Right ventricle myocardium inferior (tissue), 1 donor: Measurements from ENCODE around the gene TOM1L1. TPM values are rescaled to one million over a fixed set of nuclear protein-coding genes. Genes with fewer than 3 reads are reported as not detected.

Experiments
- ATAC-seq: fragments of 200-7000 bp; cut with Tn5 transposase; one replicate; pipeline ENCODE4 v1.9.1; 2020; ENCODE audit warnings: mild to moderate bottlenecking, moderate library complexity
- DNase-seq: peaks from one replicate; pipeline ENCODE4 v3.0.0; 2021; ENCODE audit errors: missing footprints
- intact Hi-C: fragments of 100-400 bp; cut with DNase I; formaldehyde crosslinking; loops from one replicate; pipeline ENCODE4 v1.11.0; 2022
- total RNA-seq: library from RNA; stranded (reverse); fragmentation: NEBNext Ultra II Directional; extraction: Animal tissue kit (Norgen Biotek cat#: 25700); gene quantifications from one replicate; pipeline ENCODE4 v1.2.1, GENCODE V29; 2021
- donor health status: DM: no; HTN: yes; CAD: no; lungs with severe emphysema.

Gene TOM1L1
- total RNA-seq, 1 donor from 2014 or later: 10.5 TPM

DNA sequence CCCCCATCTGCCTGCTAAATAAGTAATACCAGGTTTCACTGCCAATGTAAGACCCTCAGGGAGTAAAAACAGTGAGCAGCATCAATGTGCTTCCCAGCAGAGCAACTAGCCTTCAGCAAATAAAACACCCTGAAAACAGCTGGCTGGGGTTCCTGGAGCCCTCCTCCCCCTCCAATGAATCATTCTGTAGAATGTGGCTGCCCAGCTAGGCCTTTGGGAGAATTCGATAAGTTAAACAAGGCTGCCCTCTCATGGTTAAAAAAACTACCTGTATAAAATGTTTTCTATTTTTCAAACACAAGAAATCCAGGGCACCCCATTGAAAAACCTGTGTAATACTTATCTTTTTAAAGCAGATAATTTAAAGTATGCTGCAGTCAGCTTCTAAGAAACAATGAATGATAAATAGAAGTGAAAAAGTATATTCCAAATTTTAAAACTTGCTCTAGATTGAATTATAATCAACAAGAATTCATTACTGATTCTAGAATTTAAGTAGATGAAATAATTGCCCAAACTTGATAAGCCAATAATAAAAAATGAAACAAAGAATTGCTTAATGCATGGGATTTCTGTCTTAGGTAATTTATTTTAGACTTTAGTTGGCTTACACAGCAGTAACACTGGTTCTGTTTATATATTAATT lies 9.4 kb upstream of the TOM1L1 start:
- ATAC-seq (peak; percentile 48), DNase-seq (no peak)
- intact Hi-C loops: no loop called here

DNA sequence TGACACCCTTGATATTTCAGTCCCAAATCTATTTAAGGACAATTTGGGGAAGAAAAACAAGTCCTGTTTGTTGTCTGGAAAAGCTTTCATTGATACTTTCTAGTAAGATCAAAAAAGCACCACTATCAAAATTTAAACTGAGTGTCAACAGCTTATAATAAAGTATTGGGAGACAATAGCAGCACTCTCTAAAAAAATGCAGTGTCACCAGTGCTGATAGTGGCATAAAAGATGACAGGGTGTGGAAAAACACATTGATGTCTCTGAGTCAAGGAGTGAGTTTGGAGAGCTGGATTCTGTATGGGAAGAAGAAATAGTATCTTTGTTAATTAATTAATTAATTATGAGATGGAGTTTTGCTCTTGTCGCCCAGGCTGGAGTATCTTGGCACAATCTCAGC lies 8.3 kb upstream of the TOM1L1 start:
- intact Hi-C loops: no loop called here
- no peak for DNase-seq
- ATAC-seq: no peak

- intact Hi-C loops: no loop called here
These were observed 2.1 kb upstream of the TOM1L1 start for GRCh38 chr17:54898576-54898975.

GRCh38 chr17:54899201-54899600 lies 1.5 kb upstream of the TOM1L1 start:
- intact Hi-C loops: no loop called here
- no peak for ATAC-seq
- no peak for DNase-seq

More at GRCh38 chr17:54898576-54898975, 2.1 kb upstream of the TOM1L1 start:
- ATAC-seq (no peak), DNase-seq (no peak)

- ATAC-seq: no peak
- DNase-seq: no peak
- intact Hi-C loops: no loop called here
These were observed 763 bp upstream of the TOM1L1 start for GRCh38 chr17:54899721-54900456.

- DNase-seq: no peak
- intact Hi-C loops: no loop called here
- no peak for ATAC-seq
These were observed 674 bp downstream of the TOM1L1 start for GRCh38 chr17:54901230-54901822.

- ATAC-seq (no peak), DNase-seq (no peak)
- intact Hi-C loops: no loop called here
These were observed 1.4 kb downstream of the TOM1L1 start for GRCh38 chr17:54902017-54902416.

- ATAC-seq (no peak), DNase-seq (no peak)
- intact Hi-C loops: no loop called here
These were observed 2.0 kb downstream of the TOM1L1 start for GRCh38 chr17:54902611-54903010.

GRCh38 chr17:54903375-54903774 lies 2.7 kb downstream of the TOM1L1 start:
- DNase-seq (peak; percentile 76), ATAC-seq (peak; percentile 79)
- intact Hi-C loops: no loop called here

DNA sequence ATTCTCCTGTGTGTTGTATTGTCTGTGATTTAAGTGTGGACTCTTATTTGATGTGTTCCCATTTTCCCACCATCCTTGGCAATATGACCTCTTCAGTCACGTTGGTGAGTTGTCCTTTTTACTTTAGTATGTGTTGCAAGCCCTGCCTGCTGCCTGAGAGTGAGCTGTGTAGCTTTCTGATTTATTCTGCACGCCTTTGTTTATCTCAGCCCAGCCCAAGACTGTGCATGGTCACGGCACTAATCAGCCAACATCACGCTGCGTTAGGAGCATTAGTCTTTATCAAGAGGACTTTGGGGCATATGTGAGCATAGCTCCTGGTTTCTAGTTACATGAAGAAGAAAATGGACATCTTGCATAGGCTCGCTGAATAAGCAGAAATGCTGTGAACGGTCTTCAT lies 6.0 kb downstream of the TOM1L1 start:
- DNase-seq: no peak
- intact Hi-C loops: no loop called here
- no peak for ATAC-seq

- intact Hi-C loops: no loop called here
- DNase-seq: no peak
- no peak for ATAC-seq
These were observed 6.7 kb downstream of the TOM1L1 start for GRCh38 chr17:54907376-54907775.

DNA sequence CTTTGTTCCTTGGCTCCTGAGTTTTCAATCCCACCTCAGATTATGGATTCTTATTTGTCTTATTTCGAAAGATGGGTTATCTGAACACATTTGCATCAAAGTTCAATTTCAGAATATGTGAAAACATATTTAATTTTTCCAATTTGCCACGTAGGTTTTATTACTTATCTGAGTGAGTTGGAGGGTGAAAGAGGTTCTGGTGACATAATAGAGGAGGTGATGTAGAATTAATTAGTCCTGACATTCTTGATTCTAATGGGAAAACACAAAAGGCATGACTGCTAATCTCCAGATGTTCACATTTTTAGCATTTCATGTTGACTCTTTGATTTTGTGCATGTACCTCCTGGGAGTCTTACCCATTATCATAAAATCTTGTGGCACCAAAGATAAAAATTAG lies 9.1 kb downstream of the TOM1L1 start:
- intact Hi-C loops: no loop called here
- ATAC-seq (no peak), DNase-seq (no peak)

GRCh38 chr17:54916721-54917120 lies 16.1 kb downstream of the TOM1L1 start:
- DNase-seq (no peak), ATAC-seq (no peak)
- intact Hi-C loops: no loop called here

DNA sequence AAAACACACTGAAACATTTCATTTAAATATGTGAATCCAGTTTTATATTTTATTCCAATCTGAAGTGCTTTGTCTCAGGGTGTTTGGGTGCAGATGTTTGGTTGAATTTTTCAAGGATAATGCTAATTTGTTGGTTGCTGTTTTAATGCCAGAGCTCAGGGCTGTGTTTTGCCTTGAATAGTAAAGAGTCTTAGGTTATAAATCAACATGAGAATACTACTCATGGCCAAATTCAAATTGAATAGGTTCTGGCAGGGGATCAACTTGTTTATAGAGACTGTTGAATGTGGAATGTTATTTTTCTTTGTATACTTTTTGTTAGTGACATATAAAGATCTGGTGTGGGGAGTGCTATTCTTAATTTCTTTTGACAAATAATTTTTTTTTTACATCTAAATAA lies 18.8 kb downstream of the TOM1L1 start:
- ATAC-seq (no peak), DNase-seq (no peak)
- intact Hi-C loops: no loop called here

DNA sequence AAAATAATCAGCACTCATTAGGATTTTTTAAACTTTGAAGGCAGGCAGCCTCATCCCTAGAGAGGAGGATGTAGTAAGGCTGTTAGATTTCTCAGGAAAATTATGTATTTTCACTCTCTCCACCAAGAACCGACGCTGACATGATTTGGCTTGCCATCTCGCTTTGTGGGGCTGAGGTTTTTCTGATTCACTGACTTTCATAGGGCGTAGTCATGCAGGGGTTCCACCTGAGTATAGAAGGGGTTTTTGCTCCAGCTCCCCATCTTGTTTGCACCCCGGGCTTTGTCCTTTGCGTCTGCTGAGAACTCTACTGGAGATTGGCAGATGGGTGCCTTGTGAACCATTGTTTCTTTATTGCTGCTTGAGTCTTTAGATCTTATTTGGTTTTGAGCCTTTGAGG lies 20.2 kb downstream of the TOM1L1 start:
- ATAC-seq: no peak
- DNase-seq: no peak
- intact Hi-C loops: no loop called here

GRCh38 chr17:54924405-54924804 lies 23.8 kb downstream of the TOM1L1 start:
- ATAC-seq (no peak), DNase-seq (no peak)
- intact Hi-C loops: no loop called here

DNA sequence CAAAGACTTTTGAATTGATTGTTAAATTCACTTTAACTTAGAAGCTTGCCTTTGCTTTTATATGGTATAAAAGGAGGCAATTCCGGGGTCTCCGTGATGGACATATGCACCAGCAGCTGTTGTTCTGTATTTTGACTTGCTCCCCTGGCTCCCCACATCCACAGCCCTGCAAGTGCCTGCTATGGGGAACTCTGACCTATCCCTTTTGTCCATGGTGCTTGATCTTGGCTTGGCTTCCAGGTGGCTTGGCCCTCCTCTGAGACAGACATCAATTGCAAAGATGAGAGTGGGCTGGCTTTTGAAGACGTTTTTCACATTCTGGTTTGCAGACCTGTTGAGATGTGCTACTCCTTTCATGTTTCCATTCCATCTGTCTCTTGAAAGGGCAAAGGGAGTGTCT lies 26.9 kb downstream of the TOM1L1 start:
- ATAC-seq (no peak), DNase-seq (no peak)
- intact Hi-C loops: no loop called here

- intact Hi-C loops: no loop called here
- DNase-seq: no peak
These were observed 32.1 kb downstream of the TOM1L1 start for GRCh38 chr17:54932711-54933110.

DNA sequence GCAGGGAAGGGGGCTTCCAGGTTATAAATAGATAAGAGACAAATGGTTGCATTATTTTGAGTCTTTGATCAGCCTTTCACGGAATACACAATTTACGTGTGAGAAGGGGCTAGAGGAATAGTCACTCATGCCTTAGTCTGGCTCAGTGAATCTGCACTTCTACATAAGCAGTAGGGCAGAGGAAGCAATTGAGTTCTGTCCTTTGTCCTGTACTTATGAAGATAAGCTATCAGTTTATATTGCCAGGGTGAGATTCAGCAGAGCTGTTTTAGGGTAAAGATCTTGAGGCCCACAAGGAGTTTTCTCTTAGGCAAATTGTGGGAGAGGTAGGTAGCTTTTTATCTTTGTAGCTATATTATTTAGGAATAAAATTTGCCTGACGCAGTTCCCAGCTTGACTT lies 33.3 kb downstream of the TOM1L1 start:
- ATAC-seq (no peak), DNase-seq (no peak)
- intact Hi-C loops: no loop called here

More at GRCh38 chr17:54932711-54933110, 32.1 kb downstream of the TOM1L1 start:
- no peak for ATAC-seq

- intact Hi-C loops: no loop called here
- no peak for DNase-seq
- ATAC-seq: no peak
These were observed 34.8 kb downstream of the TOM1L1 start for GRCh38 chr17:54935471-54935870.
